ENCODE data around the gene FILIP1.

DNA sequence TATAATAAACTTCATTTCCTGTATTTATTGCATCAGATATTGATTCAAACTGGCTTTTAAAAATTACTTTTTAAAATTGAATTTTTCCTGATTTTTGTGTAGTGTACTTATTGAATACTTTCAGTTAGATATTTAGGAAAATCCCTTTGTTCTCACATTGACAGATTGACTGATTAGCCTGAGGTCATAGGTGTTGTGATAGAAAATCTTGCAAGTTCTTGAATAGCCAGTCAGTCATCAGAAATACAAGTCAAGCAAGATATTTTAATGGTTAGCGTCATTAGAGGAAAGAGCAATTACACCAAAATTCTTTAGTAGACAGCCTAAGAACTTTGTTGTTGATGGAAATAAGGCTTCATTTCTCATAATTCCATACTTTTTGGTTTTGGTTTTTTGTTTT, 205.6 kb downstream of the FILIP1 start:
- no peak for TF ChIP-seq CTCF (IDR thresholded peaks at IDR 0.05)
- TF ChIP-seq POLR2A (IDR thresholded peaks at IDR 0.05): no peak
- no peak for TF ChIP-seq POLR2AphosphoS5 (IDR thresholded peaks at IDR 0.05)
- TF ChIP-seq EP300 (IDR thresholded peaks at IDR 0.05): no peak

All from upper lobe of left lung (tissue), 4 donors.